A549 (cell line): Measurements from ENCODE around the gene GAN. TPM values are rescaled to one million over a fixed set of nuclear protein-coding genes. Genes with fewer than 3 reads are reported as not detected.

Experiments used
- ATOH8 ChIP-seq: fragments of 250-450 bp; sonication (Bioruptor Pico); IDR thresholded peaks from 2 replicates; pipeline ENCODE4 v1.5.0; 2020; ENCODE audit warnings: low read depth, mild to moderate bottlenecking, moderate library complexity
- BCL3 ChIP-seq: fragments of >200 bp; sonication (Bioruptor Twin); formaldehyde crosslinking; IDR thresholded peaks from 3 replicates; pipeline ENCODE4 v1.6.1; 2016
- CEBPB ChIP-seq, 2 experiments: fragments of >200 bp in 1 of 2; sonication (Bioruptor Twin) in 1 of 2; formaldehyde crosslinking in 1 of 2; IDR thresholded peaks; 2 replicates each; pipeline ENCODE4 v1.6.1; 2012 to 2016
- CHD2 ChIP-seq: fragments of 150-350 bp; IDR thresholded peaks from 2 replicates; pipeline ENCODE4 v1.6.1; 2014; ENCODE audit warnings: low read length; ENCODE audit not compliant: partially characterized antibody
- ELK1 ChIP-seq: fragments of 150-350 bp; IDR thresholded peaks from 2 replicates; pipeline ENCODE4 v1.6.1; 2014; ENCODE audit warnings: low read depth, mild to moderate bottlenecking, low read length
- FOSB ChIP-seq: fragments of 250-450 bp; sonication (Bioruptor Pico); IDR thresholded peaks from 2 replicates; pipeline ENCODE4 v1.5.0; 2020; ENCODE audit warnings: mild to moderate bottlenecking, moderate library complexity
- HMGXB4 ChIP-seq: fragments of 250-450 bp; sonication (Bioruptor Pico); IDR thresholded peaks from 2 replicates; pipeline ENCODE4 v1.5.0; 2021; ENCODE audit warnings: mild to moderate bottlenecking, moderate library complexity, borderline replicate concordance
- JUNB ChIP-seq: fragments of >200 bp; sonication (Bioruptor Twin); formaldehyde crosslinking; IDR thresholded peaks from 2 replicates; pipeline ENCODE4 v1.6.1; 2016
- KDM1A ChIP-seq: fragments of 200-600 bp; sonication (generic); IDR thresholded peaks from 2 replicates; pipeline ENCODE4 v1.6.1; 2016; ENCODE audit warnings: low read depth, mild to moderate bottlenecking
- MAFK ChIP-seq: fragments of 450-650 bp; IDR thresholded peaks from 2 replicates; pipeline ENCODE4 v1.6.1; 2014; ENCODE audit not compliant: partially characterized antibody
- NFE2L2 ChIP-seq: fragments of 150-350 bp; conservative IDR thresholded peaks from 2 replicates; pipeline ENCODE4 v1.6.1; 2014; ENCODE audit warnings: low read length
- NPAS2 ChIP-seq: fragments of 250-450 bp; sonication (Bioruptor Pico); IDR thresholded peaks from 2 replicates; pipeline ENCODE4 v1.8.0; 2022; ENCODE audit warnings: mild to moderate bottlenecking, moderate library complexity, borderline replicate concordance
- PHF8 ChIP-seq: fragments of 200-600 bp; sonication (generic); IDR thresholded peaks from 2 replicates; pipeline ENCODE4 v1.6.1; 2016; ENCODE audit warnings: low read depth, mild to moderate bottlenecking, antibody characterized with exemption, moderate library complexity, borderline replicate concordance
- POLR2A ChIP-seq: IDR thresholded peaks from 2 replicates; pipeline ENCODE4 v1.6.1; 2012; ENCODE audit warnings: mild to moderate bottlenecking, low read length
- RCOR1 ChIP-seq: fragments of 150-350 bp; IDR thresholded peaks from 2 replicates; pipeline ENCODE4 v1.6.1; 2014; ENCODE audit warnings: antibody characterized with exemption, low read length, low read depth
- REST ChIP-seq: fragments of 200-600 bp; sonication (generic); IDR thresholded peaks from 2 replicates; pipeline ENCODE4 v1.6.1; 2016; ENCODE audit warnings: antibody characterized with exemption, mild to moderate bottlenecking, moderate library complexity
- RFX5 ChIP-seq: fragments of 450-650 bp; IDR thresholded peaks from 2 replicates; pipeline ENCODE4 v1.7.1; 2014; ENCODE audit warnings: antibody characterized with exemption, mild to moderate bottlenecking, moderate library complexity
- RNF2 ChIP-seq: fragments of 200-600 bp; sonication (generic); IDR thresholded peaks from 2 replicates; pipeline ENCODE4 v1.6.1; 2016; ENCODE audit warnings: low read depth, mild to moderate bottlenecking, antibody characterized with exemption, moderate library complexity, borderline replicate concordance
- SREBF2 ChIP-seq: fragments of 450-650 bp; IDR thresholded peaks from 2 replicates; pipeline ENCODE4 v1.6.1; 2014; ENCODE audit warnings: mild to moderate bottlenecking, moderate library complexity
- TFCP2L1 ChIP-seq: fragments of 250-450 bp; sonication (Bioruptor Pico); IDR thresholded peaks from 2 replicates; pipeline ENCODE4 v1.5.0; 2021; ENCODE audit warnings: mild to moderate bottlenecking
- TP53 ChIP-seq: fragments of 250-450 bp; sonication (Bioruptor Pico); IDR thresholded peaks from 2 replicates; pipeline ENCODE4 v1.5.0; 2021; ENCODE audit warnings: mild to moderate bottlenecking, moderate library complexity
- ZNF302 ChIP-seq: fragments of 250-450 bp; sonication (Bioruptor Pico); IDR thresholded peaks from 2 replicates; pipeline ENCODE4 v1.9.0; 2021; ENCODE audit warnings: inconsistent platforms, mild to moderate bottlenecking, moderate library complexity
- ZSCAN20 ChIP-seq: fragments of 250-450 bp; sonication (Bioruptor Pico); IDR thresholded peaks from 2 replicates; pipeline ENCODE4 v1.8.0; 2022; ENCODE audit warnings: mild to moderate bottlenecking, moderate library complexity
- polyA plus RNA-seq, 4 experiments: library from polyadenylated mRNA; depleted of rRNA in 3 of 4; stranded (reverse); fragments of >200 nt; fragmentation: RNase III in 1 of 4; extraction: RNeasy Plus Mini Kit Qiagen cat#74134 plus additional on column Dnase treatment in 1 of 4; gene quantifications; 2 replicates in 3 of 4; 3 replicates in 1 of 4; pipeline ENCODE4 v1.2.3, GENCODE V29; 2011 to 2017

GAN gene
- polyA plus RNA-seq, 2 of the 4 experiments (the other 2 are of a cell fraction) = 2.8 to 8.1 TPM

GRCh38 chr16:81314603-81315270 is at the start of gene GAN (continued):
- TF ChIP-seq REST = peak; percentile 53; the same call in 1 of the 2 replicates
- no peak for TF ChIP-seq ZNF302 (CRISPR knock-in tag)
- no peak for TF ChIP-seq ZSCAN20
- no peak for TF ChIP-seq ELK1
- TF ChIP-seq PHF8 = peak; percentile 53; the same call in 1 of the 2 replicates
- TF ChIP-seq TP53 (CRISPR knock-in tag) = no peak
- TF ChIP-seq RCOR1 = no peak
- TF ChIP-seq CHD2 = peak; percentile 44
- TF ChIP-seq KDM1A = 0 out of 2 replicates have a peak, but pooled peaks have one; percentile 61
- TF ChIP-seq JUNB = no peak
- TF ChIP-seq RFX5 = no peak
- no peak for TF ChIP-seq RNF2
- TF ChIP-seq BCL3 = peak; percentile 72; the same call in 1 of the 3 replicates
- TF ChIP-seq SREBF2 = no peak
- no peak for TF ChIP-seq CEBPB (IDR thresholded peaks at IDR 0.05)
- peak; percentile 67 for TF ChIP-seq POLR2A
- no peak for TF ChIP-seq FOSB (CRISPR knock-in tag)
- no peak for TF ChIP-seq TFCP2L1 (CRISPR knock-in tag)
- no peak for TF ChIP-seq HMGXB4
- no peak for TF ChIP-seq ATOH8 (CRISPR knock-in tag)
- TF ChIP-seq NFE2L2 = no peak
- no peak for TF ChIP-seq MAFK
- no peak for TF ChIP-seq NPAS2 (CRISPR knock-in tag)
- TF ChIP-seq, all 56 proteins: peak for 14
